ENCODE results near the gene SLC39A11.
"Not testable (repeated sequence)": the region's sequence is repeated elsewhere in the genome, so short reads cannot be mapped to it uniquely, and the experiment has no call there.

Gene SLC39A11

DNA sequence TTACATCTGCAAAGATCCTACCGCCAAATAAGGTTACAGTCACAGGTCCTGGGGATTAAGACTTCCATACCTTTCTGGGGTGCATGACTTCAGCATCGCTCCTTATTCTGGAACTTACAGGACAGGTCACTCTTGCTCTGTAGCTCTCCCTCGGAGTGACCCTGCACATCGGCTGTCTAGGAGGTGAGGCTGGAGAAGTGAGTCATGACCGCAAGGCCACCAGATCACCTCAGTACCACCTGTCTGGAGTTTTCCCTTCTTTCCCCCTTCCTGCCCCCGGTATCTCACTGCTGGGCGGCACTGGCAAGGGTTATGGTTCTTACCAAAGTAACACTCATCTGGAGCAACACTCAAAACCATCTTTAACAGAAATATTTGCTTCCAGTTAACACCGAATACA lies 374.8 kb downstream of the SLC39A11 start:
- TF ChIP-seq PAX5 (IDR thresholded peaks at IDR 0.05; ENCODE audit: insufficient read depth, low read length, severe bottlenecking) = no peak
- no peak for TF ChIP-seq POLR2AphosphoS5 (IDR thresholded peaks at IDR 0.05; ENCODE audit: low read depth, low read length)
- no peak for TF ChIP-seq POLR2A (IDR thresholded peaks at IDR 0.05; ENCODE audit: low read depth, low read length)
- no peak for TF ChIP-seq TAF1 (IDR thresholded peaks at IDR 0.05; ENCODE audit: low read depth, low read length)
- TF ChIP-seq POU2F2 (IDR thresholded peaks at IDR 0.05; ENCODE audit: low read depth, low read length) = no peak
- no peak for TF ChIP-seq SPI1 (IDR thresholded peaks at IDR 0.05; ENCODE audit: low read depth, low read length)
- FAIRE-seq = no peak
- DNase-seq (ENCODE audit: insufficient read length, low spot score) = no peak

DNA sequence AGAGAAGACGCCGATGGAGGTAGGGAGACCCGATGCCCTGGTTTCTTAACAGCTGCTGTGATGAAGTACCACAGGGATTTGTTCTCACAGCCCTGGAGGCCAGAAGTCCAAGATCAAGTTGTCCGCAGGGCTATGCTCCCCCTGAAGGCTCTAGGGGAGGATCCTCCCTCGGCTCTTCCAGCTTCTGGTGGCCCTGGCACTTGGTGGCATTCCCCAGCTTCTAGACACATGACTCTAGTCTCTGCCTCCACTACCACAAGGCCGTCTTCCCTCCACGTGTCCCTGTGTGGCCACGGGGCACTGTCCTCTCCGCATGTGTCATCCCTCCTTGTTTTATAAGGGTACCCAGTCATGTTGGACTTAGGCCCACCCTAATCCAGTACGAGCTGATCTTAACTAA lies 375.2 kb downstream of the SLC39A11 start:
- DNase-seq (ENCODE audit: insufficient read length, low spot score) (no peak), FAIRE-seq (no peak)

DNA sequence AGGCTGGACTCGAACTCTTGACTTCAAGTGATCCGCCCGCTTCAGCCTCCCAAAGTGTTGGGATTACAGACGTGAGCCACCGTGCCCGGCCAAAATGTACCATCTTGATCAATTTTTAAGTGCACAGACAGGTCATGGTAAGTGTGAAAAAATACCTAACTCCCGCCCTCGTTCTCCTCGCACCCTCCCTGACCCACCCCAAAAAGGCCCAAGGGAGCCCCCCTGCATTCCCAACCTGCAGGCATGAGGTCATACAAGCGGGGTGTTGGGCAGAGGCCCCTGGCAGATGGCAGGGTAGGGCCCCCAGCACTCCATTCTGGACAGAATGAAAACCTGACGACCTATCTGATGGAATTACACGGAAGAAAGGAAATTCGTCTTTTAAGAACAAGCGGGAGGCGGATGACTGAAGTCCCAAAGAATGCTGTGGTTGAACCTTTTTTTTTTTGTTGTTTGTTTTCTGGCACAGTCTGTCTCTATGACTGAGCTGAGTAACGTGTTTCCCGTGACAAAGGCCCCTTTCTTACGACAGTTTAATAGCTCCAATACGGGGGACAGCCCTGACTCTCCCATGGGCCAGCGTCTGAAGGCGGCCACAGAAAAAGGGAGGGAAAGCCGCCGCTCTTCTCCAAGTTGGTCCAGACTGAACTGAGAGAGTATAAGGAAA lies 376.4 kb downstream of the SLC39A11 start:
- DNase-seq (ENCODE audit: insufficient read length, low spot score) = no peak
- TF ChIP-seq POU2F2 (IDR thresholded peaks at IDR 0.05; ENCODE audit: low read depth, low read length) = no peak
- no peak for FAIRE-seq

More for the DNA sequence above, 375.2 kb downstream of the SLC39A11 start:
- TF ChIP-seq PAX5 (IDR thresholded peaks at IDR 0.05; ENCODE audit: insufficient read depth, low read length, severe bottlenecking) = no peak
- no peak for TF ChIP-seq POLR2A (IDR thresholded peaks at IDR 0.05; ENCODE audit: low read depth, low read length)
- no peak for TF ChIP-seq POU2F2 (IDR thresholded peaks at IDR 0.05; ENCODE audit: low read depth, low read length)
- TF ChIP-seq SPI1 (IDR thresholded peaks at IDR 0.05; ENCODE audit: low read depth, low read length) = no peak
- no peak for TF ChIP-seq POLR2AphosphoS5 (IDR thresholded peaks at IDR 0.05; ENCODE audit: low read depth, low read length)
- no peak for TF ChIP-seq TAF1 (IDR thresholded peaks at IDR 0.05; ENCODE audit: low read depth, low read length)

DNA sequence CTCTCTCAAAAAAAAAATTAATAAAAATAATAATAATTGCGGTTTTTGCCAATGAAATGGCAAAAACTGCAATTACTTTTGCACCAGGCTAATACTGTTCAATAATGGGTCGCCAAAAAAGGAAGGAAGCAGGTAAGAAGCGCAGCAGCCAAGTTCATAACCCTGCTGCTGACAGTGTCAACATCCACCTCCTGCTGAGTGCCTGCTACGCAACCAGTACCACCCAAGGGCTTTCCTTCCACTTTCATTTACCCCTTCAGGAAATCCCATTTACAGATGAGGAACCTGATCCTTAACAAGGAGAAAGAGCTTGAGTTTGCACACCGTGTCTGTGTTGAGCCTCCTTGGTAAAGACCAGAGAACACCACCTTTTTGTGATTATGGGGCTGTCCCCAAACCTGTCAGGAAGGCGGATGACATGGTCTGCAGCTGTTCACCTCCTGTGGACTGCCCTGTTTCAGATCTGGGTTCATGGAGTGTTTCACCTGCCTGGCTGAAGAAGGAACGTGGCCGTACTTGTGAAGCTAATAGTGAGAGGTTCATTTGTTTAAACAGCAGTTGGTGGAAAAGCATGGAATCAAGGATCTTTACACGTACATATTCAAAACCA lies 378.0 kb downstream of the SLC39A11 start:
- TF ChIP-seq POLR2A (IDR thresholded peaks at IDR 0.05; ENCODE audit: low read depth, low read length) = no peak
- TF ChIP-seq TAF1 (IDR thresholded peaks at IDR 0.05; ENCODE audit: low read depth, low read length) = no peak
- TF ChIP-seq SPI1 (IDR thresholded peaks at IDR 0.05; ENCODE audit: low read depth, low read length) = no peak
- no peak for TF ChIP-seq POLR2AphosphoS5 (IDR thresholded peaks at IDR 0.05; ENCODE audit: low read depth, low read length)
- no peak for TF ChIP-seq PAX5 (IDR thresholded peaks at IDR 0.05; ENCODE audit: insufficient read depth, low read length, severe bottlenecking)
- no peak for TF ChIP-seq POU2F2 (IDR thresholded peaks at IDR 0.05; ENCODE audit: low read depth, low read length)
- DNase-seq (ENCODE audit: insufficient read length, low spot score) (no peak), FAIRE-seq (no peak)

DNA sequence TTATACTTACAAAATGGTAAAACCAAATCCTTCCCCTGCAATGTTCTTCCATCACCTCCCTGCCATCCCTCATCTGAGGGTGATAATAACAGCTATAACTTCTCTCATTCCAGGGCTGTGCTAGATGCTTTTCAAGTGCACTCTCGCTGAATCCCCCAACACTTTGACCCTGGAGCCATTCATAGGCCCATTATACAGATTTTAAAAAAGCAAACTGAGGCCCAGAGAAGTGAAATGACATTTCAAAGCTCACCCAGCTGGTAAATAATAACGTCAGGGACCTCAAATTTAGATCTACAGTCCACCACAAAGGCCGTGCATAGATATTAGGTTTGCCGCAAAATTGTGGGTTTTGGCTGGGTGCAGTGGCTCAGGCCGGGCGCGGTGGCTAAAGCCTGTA lies 378.8 kb downstream of the SLC39A11 start:
- FAIRE-seq (no peak), DNase-seq (ENCODE audit: insufficient read length, low spot score) (no peak)
- TF ChIP-seq TAF1 (IDR thresholded peaks at IDR 0.05; ENCODE audit: low read depth, low read length) = no peak
- no peak for TF ChIP-seq POLR2AphosphoS5 (IDR thresholded peaks at IDR 0.05; ENCODE audit: low read depth, low read length)
- TF ChIP-seq PAX5 (IDR thresholded peaks at IDR 0.05; ENCODE audit: insufficient read depth, low read length, severe bottlenecking) = no peak
- TF ChIP-seq SPI1 (IDR thresholded peaks at IDR 0.05; ENCODE audit: low read depth, low read length) = no peak
- no peak for TF ChIP-seq POU2F2 (IDR thresholded peaks at IDR 0.05; ENCODE audit: low read depth, low read length)
- no peak for TF ChIP-seq POLR2A (IDR thresholded peaks at IDR 0.05; ENCODE audit: low read depth, low read length)

DNA sequence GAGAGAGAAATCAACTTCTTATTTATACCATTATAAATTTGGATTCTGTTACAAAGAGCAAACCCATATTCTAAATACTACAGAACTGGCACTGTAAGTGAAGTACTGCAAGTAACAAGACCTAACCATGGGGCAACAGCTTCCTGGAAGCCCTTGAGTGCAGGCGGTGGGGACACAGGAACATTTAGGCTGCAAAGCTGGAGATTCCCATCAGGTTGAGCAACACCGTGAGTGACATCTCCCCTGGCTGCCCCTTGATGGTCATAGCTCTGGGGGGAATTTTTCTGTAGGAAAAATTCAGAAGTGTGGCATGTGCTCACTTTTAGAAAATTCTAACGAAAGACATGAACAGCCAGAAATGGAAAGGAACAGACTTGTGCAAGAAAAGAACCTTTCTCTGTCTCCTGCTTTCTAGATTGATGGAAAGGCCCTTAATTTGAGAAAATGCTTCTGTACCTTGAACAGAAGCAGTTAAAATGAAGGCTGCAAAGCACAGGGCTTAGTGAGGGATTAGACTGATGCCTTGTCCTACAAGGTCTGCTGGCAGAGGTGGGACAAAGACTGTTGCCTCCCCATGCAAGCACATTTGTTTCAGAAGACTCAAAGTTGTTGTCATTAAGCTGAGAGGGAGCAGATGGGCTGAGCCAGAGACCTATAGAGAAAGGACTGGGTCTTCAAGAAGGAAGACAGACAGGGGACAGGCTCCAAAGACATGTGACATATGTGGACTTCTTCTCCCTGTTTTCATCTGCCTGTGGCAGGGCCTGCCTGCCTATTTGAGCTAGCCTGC lies 380.8 kb downstream of the SLC39A11 start:
- TF ChIP-seq TAF1 (IDR thresholded peaks at IDR 0.05; ENCODE audit: low read depth, low read length) = no peak
- no peak for TF ChIP-seq POU2F2 (IDR thresholded peaks at IDR 0.05; ENCODE audit: low read depth, low read length)
- TF ChIP-seq SPI1 (IDR thresholded peaks at IDR 0.05; ENCODE audit: low read depth, low read length) = no peak
- TF ChIP-seq POLR2AphosphoS5 (IDR thresholded peaks at IDR 0.05; ENCODE audit: low read depth, low read length) = no peak
- TF ChIP-seq PAX5 (IDR thresholded peaks at IDR 0.05; ENCODE audit: insufficient read depth, low read length, severe bottlenecking) = no peak
- DNase-seq (ENCODE audit: insufficient read length, low spot score) = no peak

DNA sequence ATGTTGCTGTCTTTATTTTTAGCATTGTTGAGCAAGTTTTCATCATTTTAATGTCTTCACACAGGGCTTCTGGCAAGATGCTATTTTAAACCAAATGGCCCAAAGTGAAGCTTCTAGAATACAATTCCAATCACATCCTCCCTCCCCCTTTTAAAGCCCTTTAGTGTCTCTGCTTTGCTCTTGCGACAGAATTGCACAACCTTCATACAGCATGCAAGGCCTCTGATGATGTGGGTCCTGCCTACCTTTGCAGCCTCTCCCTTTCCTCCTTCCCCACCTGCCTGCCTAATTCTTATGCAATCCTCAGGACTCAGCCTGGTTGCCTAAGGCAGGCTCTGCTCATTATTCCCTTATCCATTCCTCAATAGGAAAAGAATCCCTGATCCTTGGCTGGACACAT lies 381.7 kb downstream of the SLC39A11 start:
- DNase-seq (ENCODE audit: insufficient read length, low spot score) (no peak), FAIRE-seq (no peak)
- no peak for TF ChIP-seq POLR2AphosphoS5 (IDR thresholded peaks at IDR 0.05; ENCODE audit: low read depth, low read length)
- no peak for TF ChIP-seq POU2F2 (IDR thresholded peaks at IDR 0.05; ENCODE audit: low read depth, low read length)
- no peak for TF ChIP-seq POLR2A (IDR thresholded peaks at IDR 0.05; ENCODE audit: low read depth, low read length)
- no peak for TF ChIP-seq PAX5 (IDR thresholded peaks at IDR 0.05; ENCODE audit: insufficient read depth, low read length, severe bottlenecking)
- no peak for TF ChIP-seq TAF1 (IDR thresholded peaks at IDR 0.05; ENCODE audit: low read depth, low read length)
- no peak for TF ChIP-seq SPI1 (IDR thresholded peaks at IDR 0.05; ENCODE audit: low read depth, low read length)

More for the DNA sequence above, 380.8 kb downstream of the SLC39A11 start:
- no peak for FAIRE-seq

DNA sequence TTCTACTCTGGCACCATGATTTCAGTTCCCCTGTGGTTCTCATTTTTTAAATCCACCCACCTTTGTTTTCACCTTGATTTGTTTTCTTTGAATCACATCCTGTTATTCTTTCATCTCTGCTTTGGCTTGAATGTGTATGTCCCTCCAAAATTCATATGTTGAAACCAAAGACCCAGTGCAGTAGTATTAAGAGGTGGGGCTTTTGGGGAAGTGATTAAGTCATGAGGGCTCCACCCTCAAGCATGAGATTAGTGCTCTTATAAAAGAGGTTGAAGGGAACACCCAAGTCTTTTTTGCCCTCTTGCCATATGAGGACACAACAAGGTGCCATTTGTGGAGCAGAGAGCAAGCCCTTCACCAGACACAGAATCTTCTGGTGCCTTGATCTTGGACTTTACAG lies 382.3 kb downstream of the SLC39A11 start:
- no peak for DNase-seq (ENCODE audit: insufficient read length, low spot score)
- TF ChIP-seq POLR2A (IDR thresholded peaks at IDR 0.05; ENCODE audit: low read depth, low read length) = no peak
- no peak for TF ChIP-seq POLR2AphosphoS5 (IDR thresholded peaks at IDR 0.05; ENCODE audit: low read depth, low read length)

DNA sequence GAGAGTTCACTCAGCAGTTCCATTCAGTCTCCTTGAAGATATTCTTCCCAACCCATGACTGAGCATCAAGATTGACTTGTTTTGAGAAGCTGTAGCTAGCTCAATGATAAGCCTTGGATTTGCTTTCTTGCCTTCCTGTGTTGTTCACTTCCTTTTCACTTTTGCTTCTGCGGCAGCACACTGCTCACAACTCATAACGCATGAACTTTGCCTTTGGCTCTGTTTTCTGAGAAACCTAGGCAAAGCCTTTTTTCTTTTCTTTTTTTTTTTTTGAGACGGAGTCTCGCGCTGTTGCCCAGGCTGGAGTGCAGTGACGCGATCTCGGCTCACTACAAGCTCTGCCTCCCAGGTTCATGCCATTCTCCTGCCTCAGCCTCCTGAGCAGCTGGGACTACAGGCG lies 383.8 kb downstream of the SLC39A11 start:
- not testable (repeated sequence) for DNase-seq (ENCODE audit: insufficient read length, low spot score); FAIRE-seq

More for the DNA sequence above, 382.3 kb downstream of the SLC39A11 start:
- no peak for FAIRE-seq

DNA sequence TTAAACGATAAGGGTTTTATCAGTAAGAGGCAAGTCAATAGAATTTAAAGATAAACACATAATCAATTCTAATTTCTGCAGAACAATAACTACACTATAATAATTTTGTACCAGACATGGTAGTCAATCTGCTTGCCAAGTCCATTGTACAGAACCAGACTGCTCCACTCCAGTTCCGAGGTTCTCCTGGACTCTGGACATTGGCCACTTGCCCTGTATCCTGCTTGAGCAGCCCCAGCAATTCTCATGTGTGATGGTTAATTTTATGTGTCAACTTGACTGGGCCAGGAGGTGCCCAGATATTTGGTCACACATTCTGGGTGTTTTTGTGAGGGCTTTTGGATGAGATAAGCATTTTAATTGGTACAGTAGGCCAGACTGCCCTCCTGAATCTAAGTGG lies 384.6 kb downstream of the SLC39A11 start:
- TF ChIP-seq POLR2AphosphoS5 (IDR thresholded peaks at IDR 0.05; ENCODE audit: low read depth, low read length) (no peak), SPI1 (IDR thresholded peaks at IDR 0.05; ENCODE audit: low read depth, low read length) (no peak), POU2F2 (IDR thresholded peaks at IDR 0.05; ENCODE audit: low read depth, low read length) (no peak), PAX5 (IDR thresholded peaks at IDR 0.05; ENCODE audit: insufficient read depth, low read length, severe bottlenecking) (no peak), TAF1 (IDR thresholded peaks at IDR 0.05; ENCODE audit: low read depth, low read length) (no peak), POLR2A (IDR thresholded peaks at IDR 0.05; ENCODE audit: low read depth, low read length) (no peak)
- FAIRE-seq = no peak
- DNase-seq (ENCODE audit: insufficient read length, low spot score) = no peak

Measured in GM12891 (cell line).